Common myeloid progenitor, CD34-positive (primary cell): ENCODE results near the gene ZNF516.

Source experiments
- CTCF ChIA-PET: fragments of 350-600 bp; sonication (Branson Sonifier 250); formaldehyde crosslinking; loops from one replicate; lab custom pipeline; 2021; ENCODE audit warnings: antibody characterized with exemption; lab: Charles Lee
- POLR2A ChIA-PET: fragments of 350-600 bp; sonication (Branson Sonifier 250); formaldehyde crosslinking; loops from one replicate; lab custom pipeline; 2021; ENCODE audit warnings: antibody characterized with exemption; lab: Charles Lee
- DNase-seq, 3 donors: peaks; one replicate each; pipeline versions ENCODE4 v3.0.0 to v3.0.0-alpha.2; 2013
- H3K27ac ChIP-seq, 2 experiments: 1 replicate in 1 of 2; 2 replicates in 1 of 2; pipeline ENCODE4 v1.7.0; 2013; ENCODE audit warnings: inconsistent platforms in 2 of 2, low read length in 2 of 2, mild to moderate bottlenecking in 2 of 2, low read depth in 1 of 2, moderate library complexity in 1 of 2; ENCODE audit not compliant: severe bottlenecking in 2 of 2, insufficient read depth in 1 of 2, poor library complexity in 1 of 2
- H3K27me3 ChIP-seq, 5 experiments: replicated peaks in 2 of 5; 1 replicate in 3 of 5; 2 replicates in 2 of 5; pipeline versions ENCODE4 v1.6.1 to v1.7.0; 2013; ENCODE audit warnings: low read length in 4 of 5, mild to moderate bottlenecking in 2 of 5, moderate library complexity in 2 of 5, inconsistent platforms in 1 of 5; ENCODE audit not compliant: insufficient read depth in 5 of 5, control insufficient read depth in 4 of 5
- H3K36me3 ChIP-seq, 4 experiments: 1 replicate in 2 of 4; 2 replicates in 2 of 4; pipeline versions ENCODE4 v1.6.1 to v1.7.0; 2013; ENCODE audit warnings: low read length in 3 of 4, control low read depth in 1 of 4, mild to moderate bottlenecking in 1 of 4; ENCODE audit not compliant: control insufficient read depth in 4 of 4, insufficient read depth in 4 of 4
- H3K4me1 ChIP-seq, 4 experiments: 1 replicate in 3 of 4; 2 replicates in 1 of 4; pipeline versions ENCODE4 v1.6.1 to v1.7.1; 2013; ENCODE audit warnings: low read length in 3 of 4, mild to moderate bottlenecking in 3 of 4, control low read depth in 1 of 4, inconsistent platforms in 1 of 4, moderate library complexity in 1 of 4; ENCODE audit not compliant: control insufficient read depth in 4 of 4, insufficient read depth in 4 of 4; ENCODE audit errors: control extremely low read depth in 1 of 4
- H3K4me3 ChIP-seq, 7 experiments: 1 replicate in 4 of 7; 2 replicates in 3 of 7; pipeline versions ENCODE4 v1.5.1 to v1.7.0; 2013; ENCODE audit warnings: mild to moderate bottlenecking in 7 of 7, low read length in 6 of 7, moderate library complexity in 6 of 7, inconsistent platforms in 2 of 7, low read depth in 2 of 7, control low read depth in 1 of 7; ENCODE audit not compliant: insufficient read depth in 4 of 7, control insufficient read depth in 1 of 7; ENCODE audit errors: extremely low read depth in 1 of 7
- H3K9me3 ChIP-seq, 5 experiments: 1 replicate in 4 of 5; 2 replicates in 1 of 5; pipeline versions ENCODE4 v1.6.1 to v1.7.1; 2013; ENCODE audit warnings: low read length in 4 of 5, mild to moderate bottlenecking in 2 of 5, inconsistent platforms in 1 of 5, low read depth in 1 of 5, moderate library complexity in 1 of 5; ENCODE audit not compliant: control insufficient read depth in 4 of 5, insufficient read depth in 2 of 5; ENCODE audit errors: control extremely low read depth in 1 of 5
- WGBS: methylation state at CpG from one replicate; pipeline ENCODE4 v1.1.5; 2013; ENCODE audit not compliant: insufficient coverage; 5-methylcytosine and 5-hydroxymethylcytosine counted together

ZNF516 gene

DNA sequence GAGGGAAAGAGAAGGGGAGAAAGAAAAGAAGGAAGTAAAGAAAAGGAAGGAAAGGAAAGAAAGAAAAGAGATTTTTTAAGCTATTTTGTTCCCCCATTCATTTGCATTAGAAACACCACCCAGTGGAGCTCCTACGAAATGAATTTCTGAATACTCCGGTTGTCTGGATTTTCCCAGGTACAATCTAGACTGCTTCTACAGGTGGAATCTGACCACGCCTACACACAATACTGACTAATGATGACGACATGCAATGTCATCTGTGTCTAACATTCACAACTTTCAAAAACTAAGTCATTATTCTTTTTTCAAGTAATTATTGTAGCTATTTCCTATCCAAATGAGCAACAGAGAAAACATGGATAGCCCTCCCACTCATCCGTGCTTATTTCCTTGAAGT, 121.7 kb downstream of the ZNF516 start:
- H3K27ac ChIP-seq: no peak overlapping the region
- ChIA-PET CTCF (interaction anchor here (0.6 kb wide), 1 partner anchor 10 kb away, joined by 3 read pairs; no protein-coding TSS in a partner anchor), POLR2A (no interaction called here)
- peaks cover 14 to 42% (median 28%) of the 10 kb centered on the region in 4 experiments for H3K36me3 ChIP-seq
- no peak overlapping the region for H3K4me3 ChIP-seq
- 100% methylated on average over 2 of the region's 5 CpGs for WGBS
- no peaks in the 10 kb centered on the region for H3K9me3 ChIP-seq
- DNase-seq: no peak
- no peaks in the 10 kb centered on the region for H3K27me3 ChIP-seq
- H3K4me1 ChIP-seq: peaks cover 0 to 34% (median 15%) of the 10 kb centered on the region in 4 experiments

GRCh38 chr18:76371301-76372203, 123.5 kb downstream of the ZNF516 start:
- ChIA-PET CTCF (no interaction called here), POLR2A (no interaction called here)
- no peak overlapping the region for H3K27ac ChIP-seq
- H3K36me3 ChIP-seq: peaks cover 12 to 44% (median 26%) of the 10 kb centered on the region in 4 experiments
- H3K4me1 ChIP-seq: peaks cover 0 to 30% (median 14%) of the 10 kb centered on the region in 4 experiments
- WGBS: 97% methylated on average over 29 of the region's 43 CpGs
- H3K27me3 ChIP-seq: no peaks in the 10 kb centered on the region
- no peak for DNase-seq
- no peaks in the 10 kb centered on the region for H3K9me3 ChIP-seq
- no peak overlapping the region for H3K4me3 ChIP-seq

- POLR2A ChIA-PET: no interaction called here
- peaks cover 14 to 48% (median 27%) of the 10 kb centered on the region in 4 experiments for H3K36me3 ChIP-seq
- DNase-seq: no peak
- no peak overlapping the region for H3K27ac ChIP-seq
- CTCF ChIA-PET: interaction anchor here (1.0 kb wide), 1 partner anchor 25 kb away, joined by 3 read pairs; no protein-coding TSS in a partner anchor
- no peak overlapping the region for H3K4me3 ChIP-seq
- no peaks in the 10 kb centered on the region for H3K9me3 ChIP-seq
- WGBS: 98% methylated on average over 9 of the region's 10 CpGs
- H3K27me3 ChIP-seq: no peaks in the 10 kb centered on the region
- peaks cover 0 to 23% (median 13%) of the 10 kb centered on the region in 4 experiments for H3K4me1 ChIP-seq
Measured at GRCh38 chr18:76370686-76371085, 124.4 kb downstream of the ZNF516 start.

DNA sequence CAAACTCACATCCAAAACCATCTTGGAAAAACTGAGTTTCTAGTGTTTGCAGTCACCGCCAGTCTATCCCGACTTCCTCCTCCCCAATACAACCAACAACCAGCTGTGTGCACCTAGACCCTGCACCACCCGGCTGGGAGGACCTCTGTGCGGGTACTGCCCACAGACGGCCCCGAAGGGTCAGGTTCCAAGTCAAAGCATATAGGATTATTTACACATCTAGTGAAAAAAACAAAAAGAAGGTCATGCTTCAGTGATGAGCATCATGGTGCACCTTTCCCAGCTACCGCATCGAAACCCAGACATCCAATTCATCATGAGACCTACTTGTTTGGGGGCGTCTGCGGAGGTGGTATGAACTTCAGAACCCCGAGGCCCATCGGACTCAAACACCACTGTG, 124.8 kb downstream of the ZNF516 start:
- H3K9me3 ChIP-seq: no peaks in the 10 kb centered on the region
- CTCF ChIA-PET: interaction anchor here (1.0 kb wide), 1 partner anchor 25 kb away, joined by 3 read pairs; no protein-coding TSS in a partner anchor

DNA sequence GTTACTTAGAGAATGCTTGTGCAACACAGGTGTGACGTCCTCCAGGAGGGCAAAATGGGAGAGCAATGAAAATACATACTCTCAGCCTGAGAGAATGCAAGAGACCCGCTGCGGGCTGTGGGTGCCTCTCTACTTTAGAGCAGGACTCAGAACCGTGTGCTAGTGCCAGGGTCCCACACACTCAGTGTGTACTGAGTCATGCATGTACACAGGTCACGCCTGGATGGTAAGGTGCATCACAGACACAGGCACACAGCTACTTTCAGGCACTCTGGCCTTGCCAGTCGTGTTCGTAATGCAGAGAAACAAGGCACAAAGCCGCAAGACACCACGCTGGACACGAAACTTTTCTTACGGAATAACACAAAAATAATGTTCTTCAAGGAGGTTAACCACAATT, 125.3 kb downstream of the ZNF516 start:
- POLR2A ChIA-PET: no interaction called here
- CTCF ChIA-PET: interaction anchor here (1.0 kb wide), 1 partner anchor 24 kb away, joined by 3 read pairs; no protein-coding TSS in a partner anchor
- Histone ChIP-seq H3K27me3 (no peaks in the 10 kb centered on the region), H3K36me3 (peaks cover 14 to 48% (median 29%) of the 10 kb centered on the region in 4 experiments), H3K4me1 (peaks cover 0 to 14% (median 4%) of the 10 kb centered on the region in 4 experiments), H3K4me3 (no peak overlapping the region), H3K27ac (no peak overlapping the region), H3K9me3 (no peaks in the 10 kb centered on the region)
- WGBS: 100% methylated on average over 11 of the region's 11 CpGs
- no peak for DNase-seq

More for the DNA sequence above, 124.8 kb downstream of the ZNF516 start:
- H3K27ac ChIP-seq: no peak overlapping the region
- WGBS: 99% methylated on average over 8 of the region's 12 CpGs
- H3K27me3 ChIP-seq: no peaks in the 10 kb centered on the region
- H3K4me3 ChIP-seq: no peak overlapping the region
- no peak for DNase-seq
- peaks cover 14 to 48% (median 29%) of the 10 kb centered on the region in 4 experiments for H3K36me3 ChIP-seq
- peaks cover 0 to 18% (median 8%) of the 10 kb centered on the region in 4 experiments for H3K4me1 ChIP-seq
- POLR2A ChIA-PET: no interaction called here

GRCh38 chr18:76368976-76369375, 126.1 kb downstream of the ZNF516 start:
- POLR2A ChIA-PET: no interaction called here
- H3K4me3 ChIP-seq: no peak overlapping the region
- no peak overlapping the region for H3K27ac ChIP-seq
- peaks cover 14 to 54% (median 33%) of the 10 kb centered on the region in 4 experiments for H3K36me3 ChIP-seq
- H3K9me3 ChIP-seq: no peaks in the 10 kb centered on the region
- DNase-seq: no peak
- peaks cover 0 to 7% (median 0%) of the 10 kb centered on the region in 4 experiments for H3K4me1 ChIP-seq
- 90% methylated on average over 2 of the region's 5 CpGs for WGBS
- no peaks in the 10 kb centered on the region for H3K27me3 ChIP-seq
- CTCF ChIA-PET: no interaction called here

DNA sequence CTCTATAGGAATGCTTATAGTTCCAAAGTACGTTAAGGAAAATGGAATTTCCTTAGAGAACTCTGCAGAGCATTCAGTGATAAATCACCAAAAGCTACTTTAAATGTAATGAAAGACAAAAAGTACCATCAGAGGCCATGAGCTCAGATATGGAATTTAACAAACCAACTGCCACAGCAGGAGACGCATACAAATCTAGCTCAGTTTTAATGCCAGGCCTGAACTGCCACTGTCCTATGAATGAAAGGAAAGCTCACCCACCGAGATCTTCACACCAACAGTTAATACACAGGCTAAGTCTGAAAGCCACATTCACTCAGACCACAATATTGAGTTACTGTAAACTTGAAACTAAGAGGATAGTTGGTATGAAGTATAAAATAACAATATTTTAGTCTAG, 126.8 kb downstream of the ZNF516 start:
- ChIA-PET CTCF (no interaction called here), POLR2A (no interaction called here)
- H3K36me3 ChIP-seq: peaks cover 14 to 60% (median 38%) of the 10 kb centered on the region in 4 experiments
- no peaks in the 10 kb centered on the region for H3K9me3 ChIP-seq
- H3K27me3 ChIP-seq: no peaks in the 10 kb centered on the region
- no peak overlapping the region for H3K27ac ChIP-seq
- H3K4me3 ChIP-seq: no peak overlapping the region
- no CpG with 5 or more reads among the region's 3 CpGs for WGBS
- peaks cover 0 to under 1% (median 0%) of the 10 kb centered on the region in 4 experiments for H3K4me1 ChIP-seq
- DNase-seq: no peak
